NCI-H345 treated with DMSO at 0.1 percent for 48 hours (cell line): ENCODE results near the gene SLAMF7.
"Not testable (repeated sequence)": the region's sequence is repeated elsewhere in the genome, so short reads cannot be mapped to it uniquely, and the experiment has no call there.

Experiments used
- DNase-seq: peaks from one replicate; lab custom pipeline; 2025; ENCODE audit not compliant: unreplicated experiment; lab: John Stamatoyannopoulos, UW

The SLAMF7 gene

GRCh38 chr1:160739098-160739511 is at the start of gene SLAMF7:
Gene SLAMF7 (plus strand): TSS chr1:160739247. CDS start chr1:160739302, 55 bp downstream.
- DNase-seq: no peak

DNA sequence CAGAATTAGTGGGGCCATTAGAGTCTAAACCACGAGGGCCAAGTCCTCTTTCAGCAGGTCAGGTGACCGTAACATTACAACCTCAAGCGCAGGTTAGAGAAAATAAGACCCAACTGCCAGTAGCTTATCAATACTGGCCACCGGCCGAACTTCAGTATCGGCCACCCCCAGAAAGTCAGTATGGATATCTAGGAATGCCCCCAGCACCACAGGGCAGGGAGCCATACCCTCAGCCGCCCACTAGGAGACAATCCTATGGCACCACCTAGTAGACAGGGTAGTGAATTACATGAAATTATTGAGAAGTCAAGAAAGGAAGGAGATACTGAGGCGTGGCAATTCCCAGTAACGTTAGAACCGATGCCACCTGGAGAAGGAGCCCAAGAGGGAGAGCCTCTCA is 46.7 kb upstream of the SLAMF7 start:
- DNase-seq: not testable (repeated sequence)

- no peak for DNase-seq
Measured at GRCh38 chr1:160702100-160702499, 36.9 kb upstream of the SLAMF7 start.

GRCh38 chr1:160704250-160704649 is 34.8 kb upstream of the SLAMF7 start:
- no peak for DNase-seq

GRCh38 chr1:160705212-160705621 is 33.8 kb upstream of the SLAMF7 start:
- not testable (repeated sequence) for DNase-seq

DNA sequence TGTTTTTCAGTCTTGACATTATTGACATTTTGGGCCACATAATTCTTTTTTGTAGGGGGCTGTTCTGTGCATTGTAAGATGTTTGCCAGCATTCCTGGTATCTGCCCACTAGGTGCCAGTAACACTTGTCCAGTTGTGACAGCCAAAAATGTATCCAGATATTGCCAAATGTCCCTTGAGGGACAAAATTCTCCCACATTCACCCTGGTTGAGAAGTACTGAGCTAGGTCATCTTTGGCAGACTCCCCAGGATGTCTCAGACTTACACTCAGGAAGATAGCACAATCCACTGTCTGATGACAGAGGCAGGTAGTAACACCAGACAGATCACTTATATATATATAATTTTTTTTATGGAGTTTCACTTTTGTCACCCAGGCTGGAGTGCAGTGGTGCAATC is 33.3 kb upstream of the SLAMF7 start:
- DNase-seq: no peak

- DNase-seq: no peak
Measured at GRCh38 chr1:160706526-160707235, 32.4 kb upstream of the SLAMF7 start.

DNA sequence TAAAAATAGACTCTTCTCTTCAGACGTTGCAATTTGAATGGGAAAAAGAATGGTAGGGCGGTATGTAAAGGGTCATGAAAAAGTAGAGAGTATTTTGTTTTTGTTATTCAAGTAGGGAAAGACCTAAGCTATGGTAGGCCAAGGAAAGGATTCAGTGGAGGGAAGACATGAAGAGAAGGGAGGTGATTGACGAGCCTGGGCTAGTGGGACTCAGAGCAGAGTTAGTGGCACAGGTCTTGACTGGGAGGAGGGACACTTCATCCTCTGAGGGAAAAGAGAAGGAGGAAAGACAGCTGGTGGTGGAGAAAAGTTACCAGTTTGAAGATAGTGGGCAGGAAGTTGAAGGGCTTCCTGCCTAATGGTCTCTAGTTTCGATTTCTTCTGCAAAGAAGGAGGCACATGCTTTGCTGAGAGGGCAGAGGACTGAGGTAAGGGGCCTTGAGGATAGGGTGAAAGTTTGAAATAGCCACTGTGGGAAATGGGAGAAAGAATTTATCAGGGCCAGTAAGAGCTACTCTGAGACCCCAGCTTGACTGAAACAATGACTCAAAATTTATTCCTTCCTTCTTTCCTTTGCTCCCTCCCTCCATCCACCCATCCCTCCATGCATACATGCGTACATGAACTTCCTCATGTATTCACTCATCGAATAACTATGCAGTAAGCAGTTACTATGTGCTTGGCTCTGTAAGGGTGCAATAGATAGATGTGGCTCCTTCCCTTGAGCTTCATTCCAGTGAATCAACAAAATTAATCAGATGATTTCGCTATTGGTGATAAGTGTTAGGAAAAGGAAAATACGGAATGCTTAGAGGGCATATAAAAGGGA is 31.6 kb upstream of the SLAMF7 start:
- DNase-seq: no peak

GRCh38 chr1:160708118-160708517 is 30.9 kb upstream of the SLAMF7 start:
- no peak for DNase-seq

- no peak for DNase-seq
Measured at GRCh38 chr1:160708801-160709200, 30.2 kb upstream of the SLAMF7 start.

GRCh38 chr1:160709715-160710114 is 29.3 kb upstream of the SLAMF7 start:
- no peak for DNase-seq

GRCh38 chr1:160710517-160711252 is 28.4 kb upstream of the SLAMF7 start:
- no peak for DNase-seq

- no peak for DNase-seq
Measured at GRCh38 chr1:160711276-160711601, 27.8 kb upstream of the SLAMF7 start.

DNA sequence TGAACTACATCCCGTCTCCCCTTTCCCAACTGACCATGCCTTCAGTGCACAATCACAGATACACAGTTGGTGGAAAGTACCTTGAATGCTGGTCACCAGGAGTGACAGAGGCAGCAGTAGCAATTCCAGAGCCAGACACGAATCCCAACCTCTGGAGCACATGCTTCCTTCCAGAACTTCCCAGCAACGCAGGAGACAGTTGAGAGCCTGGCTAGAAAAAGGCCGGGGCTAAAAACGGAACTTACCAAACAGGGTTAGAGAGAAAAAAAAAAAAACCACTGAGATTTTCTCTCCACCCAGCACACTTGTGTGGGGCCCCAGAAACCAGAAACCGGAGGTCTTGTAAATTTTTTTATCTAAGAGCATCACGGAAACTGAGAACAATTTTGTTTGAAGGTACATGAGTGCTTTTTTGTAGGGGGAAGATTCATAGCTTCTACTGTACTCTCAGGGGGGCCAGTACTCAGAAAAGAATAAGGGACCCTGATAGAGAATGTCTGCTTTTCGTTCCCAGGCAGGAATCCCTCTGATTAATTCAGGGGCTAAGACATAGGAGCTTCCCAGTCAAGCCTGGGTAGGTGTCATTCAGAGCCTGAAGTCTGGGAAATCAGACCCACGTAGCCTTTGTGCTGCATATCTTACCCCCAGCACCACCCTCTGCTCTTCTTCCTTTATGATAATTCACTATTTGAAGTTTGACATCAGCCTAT is 27.3 kb upstream of the SLAMF7 start, which contains the start of gene CD48:
CD48 (minus strand) TSS at position 221 of the 710 bp plus-strand sequence; CDS start at position 162, 59 bp downstream.
- no peak for DNase-seq

DNA sequence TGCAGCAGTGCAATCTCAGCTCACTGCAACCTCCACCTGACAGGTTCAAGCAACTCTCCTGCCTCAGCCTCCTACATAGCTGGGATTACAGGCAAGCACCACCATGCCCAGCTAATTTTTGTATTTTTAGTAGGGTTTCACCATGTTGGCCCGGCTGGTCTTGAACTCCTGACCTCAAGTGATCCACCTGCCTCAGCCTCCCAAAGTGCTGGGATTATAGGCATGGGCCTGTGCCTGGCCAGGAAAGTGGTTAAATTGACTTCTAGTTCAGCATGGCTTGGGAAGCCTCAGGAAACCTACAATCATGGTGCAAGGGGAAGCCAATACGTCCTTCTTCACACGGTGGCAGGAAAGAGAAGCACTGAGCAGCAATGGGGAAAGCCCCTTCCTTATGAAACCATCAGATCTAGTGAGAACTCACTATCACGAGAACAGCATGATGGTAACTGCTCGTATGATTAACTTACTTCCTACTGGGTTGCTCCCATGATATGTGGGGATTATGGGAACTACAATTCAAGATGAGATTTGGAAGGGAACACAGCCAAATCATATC is 26.4 kb upstream of the SLAMF7 start:
- not testable (repeated sequence) for DNase-seq

DNA sequence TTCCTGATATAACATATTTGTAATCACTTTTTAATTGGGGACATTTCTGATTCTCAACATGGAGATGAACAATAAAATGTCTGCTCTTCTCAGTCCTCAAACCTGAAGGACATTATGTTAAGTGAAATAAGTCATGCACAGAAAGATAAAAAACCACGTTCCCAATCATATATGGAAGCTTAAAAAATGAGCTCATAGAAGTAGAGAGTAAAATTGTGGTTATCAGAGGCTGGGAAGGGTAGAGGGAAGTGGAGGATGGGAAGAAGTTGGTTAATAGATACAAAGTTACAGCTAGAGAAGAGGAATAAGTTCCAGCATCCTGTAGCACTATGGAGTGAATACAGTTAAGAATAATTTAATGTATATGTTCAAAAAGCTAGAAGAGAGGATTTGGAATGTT is 25.9 kb upstream of the SLAMF7 start:
- DNase-seq: no peak

DNA sequence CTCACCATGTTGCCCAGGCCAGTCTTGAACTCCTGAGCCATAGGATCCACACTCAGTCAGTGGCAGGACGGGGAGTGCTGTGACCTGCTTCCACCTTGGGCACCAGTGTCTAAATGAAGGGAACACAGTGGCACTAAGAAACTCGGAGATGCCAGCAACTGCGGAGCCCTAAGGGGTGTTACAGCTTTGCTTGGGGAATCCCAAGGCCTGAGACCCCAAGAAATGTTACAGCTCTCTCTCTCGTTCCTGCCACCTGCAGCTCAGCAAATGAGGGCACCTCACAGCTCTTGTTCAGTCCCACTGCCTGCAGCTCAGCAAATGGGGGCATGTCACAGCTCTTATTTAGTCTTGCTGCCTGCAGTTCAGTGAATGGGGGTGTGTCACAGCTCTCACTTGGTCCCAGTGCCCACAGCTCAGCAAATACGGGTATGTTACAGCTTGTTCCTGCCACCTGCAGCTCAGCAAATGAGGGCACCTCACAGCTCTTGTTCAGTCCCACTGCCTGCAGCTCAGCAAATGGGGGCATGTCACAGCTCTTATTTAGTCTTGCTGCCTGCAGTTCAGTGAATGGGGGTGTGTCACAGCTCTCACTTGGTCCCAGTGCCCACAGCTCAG is 24.9 kb upstream of the SLAMF7 start:
- not testable (repeated sequence) for DNase-seq

- no peak for DNase-seq
Measured at GRCh38 chr1:160716013-160716412, 23.0 kb upstream of the SLAMF7 start.

GRCh38 chr1:160717306-160717705 is 21.7 kb upstream of the SLAMF7 start:
- DNase-seq: no peak

GRCh38 chr1:160718210-160718609 is 20.8 kb upstream of the SLAMF7 start:
- DNase-seq: no peak
